Measurements from ENCODE around the gene NFKB1.

Gene NFKB1

DNA sequence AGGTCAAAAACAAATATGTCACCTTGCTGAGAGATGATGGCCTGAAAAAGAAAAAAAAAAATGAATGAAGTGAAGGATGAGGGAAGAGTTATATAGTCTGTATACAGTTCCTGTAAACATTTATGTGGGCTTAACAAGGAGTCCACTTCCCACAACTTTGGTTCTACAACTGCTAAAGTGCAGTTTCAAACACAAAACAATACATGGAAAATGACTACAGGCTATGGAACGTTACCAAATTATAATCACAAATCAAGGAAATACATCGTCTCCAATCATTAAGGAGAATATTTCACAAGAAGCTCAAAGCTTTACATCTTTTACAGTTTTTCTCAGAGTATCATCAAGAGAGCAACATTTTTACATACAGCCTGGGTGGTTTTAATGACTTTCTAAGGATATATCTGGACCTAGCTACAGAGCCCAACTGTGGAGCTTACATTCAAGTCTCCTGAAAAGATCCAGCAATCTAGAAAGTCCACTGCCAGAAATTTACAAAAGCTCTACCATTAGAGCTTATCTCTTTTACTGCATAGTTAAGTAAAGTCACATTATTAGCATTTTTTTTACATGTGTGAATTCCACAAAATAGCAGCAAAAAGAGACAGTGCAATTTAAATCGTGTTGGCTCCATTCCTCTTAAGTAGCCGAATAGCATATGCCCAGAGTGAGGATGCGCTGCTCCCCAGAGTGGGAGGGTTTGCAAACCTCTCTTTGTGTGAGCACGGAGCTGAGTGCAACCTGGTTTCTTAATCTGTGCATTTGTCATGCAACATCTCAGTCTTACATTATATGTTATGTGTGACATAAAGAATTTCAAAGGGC lies 131.3 kb downstream of the NFKB1 start:
- DNase-seq, result no peak

DNA sequence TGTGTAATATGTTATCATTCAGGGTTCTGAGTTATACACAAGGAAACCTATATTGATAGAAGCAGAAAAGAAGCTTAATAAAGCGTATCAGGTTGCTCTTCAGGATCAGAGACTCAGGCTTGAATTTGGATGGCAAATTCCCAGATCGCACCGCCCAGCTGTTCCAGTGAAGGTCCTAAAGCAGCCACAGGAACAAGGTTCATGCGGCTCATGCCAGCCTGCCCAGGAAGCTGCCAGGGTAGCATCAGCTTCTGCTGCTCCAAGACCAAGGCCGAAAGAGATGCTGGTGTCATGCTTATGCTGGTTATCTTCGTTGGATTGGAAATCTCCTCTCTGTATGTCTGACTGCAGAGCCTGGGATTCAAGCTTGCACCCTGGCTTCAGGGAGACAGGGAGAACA lies 131.9 kb downstream of the NFKB1 start:
- DNase-seq, result no peak

DNA sequence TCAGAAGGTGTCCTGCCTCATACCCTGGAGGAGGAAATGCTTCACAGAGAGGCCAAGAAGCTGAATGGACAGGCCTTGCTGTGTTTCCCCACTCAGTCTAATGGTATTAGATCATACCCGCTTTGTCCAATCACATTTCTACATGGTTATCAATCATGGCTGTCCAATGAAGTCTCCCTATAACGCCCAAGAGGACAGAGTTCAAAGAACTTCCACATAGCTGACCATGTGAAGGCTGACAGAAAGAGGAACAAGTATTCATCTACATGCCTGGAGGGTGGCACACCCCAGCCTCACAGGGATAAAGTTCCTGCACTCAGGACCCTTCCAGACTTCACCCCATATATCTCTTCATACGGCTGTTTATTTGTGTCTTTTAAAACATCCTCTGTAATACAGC lies 136.2 kb downstream of the NFKB1 start:
- no peak for DNase-seq

DNA sequence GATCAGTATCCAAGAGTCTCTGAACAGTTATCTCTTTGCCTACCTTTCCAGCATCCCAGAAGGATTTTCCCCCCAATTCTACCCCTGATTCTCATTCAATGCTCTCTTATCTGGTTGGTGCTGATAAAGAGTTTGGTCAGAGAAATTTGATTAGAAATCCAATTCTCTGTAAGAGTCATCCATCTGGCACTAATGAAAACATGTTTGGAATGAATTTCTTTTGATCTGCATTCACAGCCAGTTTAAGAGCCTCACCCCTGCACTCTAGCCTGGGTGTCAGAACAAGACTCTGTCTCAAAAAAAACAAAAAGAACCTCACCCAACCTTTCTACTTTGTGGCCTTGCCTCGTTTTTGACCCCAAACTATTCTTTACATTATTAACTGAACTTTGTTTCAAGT lies 137.5 kb downstream of the NFKB1 start:
- no peak for DNase-seq

DNA sequence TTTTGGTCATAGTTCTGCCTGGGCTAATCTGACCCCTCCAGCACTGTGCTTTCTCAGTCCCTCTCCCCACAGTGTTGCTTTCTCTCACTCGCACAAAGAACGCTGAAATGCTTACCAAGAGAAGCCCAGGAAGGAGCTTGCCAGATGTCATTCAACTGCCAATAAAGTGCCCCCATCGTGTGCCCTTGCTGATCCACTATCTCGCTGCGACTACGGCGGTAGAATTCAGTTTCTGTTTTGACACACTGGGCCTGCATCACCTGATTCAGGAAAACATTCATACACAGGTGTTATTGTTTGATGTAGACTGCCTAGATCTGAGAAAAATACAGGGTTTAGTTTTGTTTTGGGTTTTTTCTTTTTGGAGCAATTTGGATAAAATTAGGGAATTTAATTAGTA lies 138.4 kb downstream of the NFKB1 start:
- DNase-seq, result no peak

DNA sequence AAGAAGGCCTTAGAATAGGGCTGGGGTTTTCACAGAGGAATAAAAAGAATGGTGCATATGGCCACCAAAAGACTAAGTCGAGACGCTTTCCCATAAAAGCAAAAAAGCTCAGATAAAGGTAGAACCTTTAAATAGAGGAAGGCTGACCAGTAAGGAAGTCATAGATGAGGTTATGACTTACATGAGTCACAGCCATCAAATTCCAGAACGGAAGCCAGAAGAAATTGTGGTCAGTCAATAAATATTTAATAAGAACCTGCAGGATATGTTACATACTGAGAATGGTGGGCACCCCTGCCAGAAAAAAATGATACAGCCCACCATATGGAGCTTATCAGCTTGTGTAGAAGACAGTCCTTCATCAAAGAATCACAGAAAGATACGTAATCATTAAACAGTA lies 139.5 kb downstream of the NFKB1 start:
- DNase-seq, result no peak

DNA sequence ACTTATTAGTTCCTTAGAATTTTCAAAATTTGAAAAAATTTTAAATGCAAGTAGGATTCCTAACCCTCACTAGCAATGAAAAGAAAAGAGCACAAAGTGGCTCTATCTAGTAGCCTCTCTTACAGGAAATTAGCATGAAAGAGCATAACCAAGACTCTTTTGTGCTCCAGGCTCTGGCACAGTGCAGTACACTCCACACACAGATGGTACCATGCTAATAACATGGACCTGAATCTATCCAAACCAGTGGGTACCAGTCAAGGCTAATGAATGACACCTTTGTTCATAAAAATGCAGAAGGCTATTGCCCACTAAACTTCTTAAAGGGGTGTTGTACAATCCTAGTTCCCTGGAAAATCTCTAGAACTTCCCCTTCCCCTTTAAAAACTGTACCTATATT lies 140.6 kb downstream of the NFKB1 start:
- DNase-seq, result no peak

DNA sequence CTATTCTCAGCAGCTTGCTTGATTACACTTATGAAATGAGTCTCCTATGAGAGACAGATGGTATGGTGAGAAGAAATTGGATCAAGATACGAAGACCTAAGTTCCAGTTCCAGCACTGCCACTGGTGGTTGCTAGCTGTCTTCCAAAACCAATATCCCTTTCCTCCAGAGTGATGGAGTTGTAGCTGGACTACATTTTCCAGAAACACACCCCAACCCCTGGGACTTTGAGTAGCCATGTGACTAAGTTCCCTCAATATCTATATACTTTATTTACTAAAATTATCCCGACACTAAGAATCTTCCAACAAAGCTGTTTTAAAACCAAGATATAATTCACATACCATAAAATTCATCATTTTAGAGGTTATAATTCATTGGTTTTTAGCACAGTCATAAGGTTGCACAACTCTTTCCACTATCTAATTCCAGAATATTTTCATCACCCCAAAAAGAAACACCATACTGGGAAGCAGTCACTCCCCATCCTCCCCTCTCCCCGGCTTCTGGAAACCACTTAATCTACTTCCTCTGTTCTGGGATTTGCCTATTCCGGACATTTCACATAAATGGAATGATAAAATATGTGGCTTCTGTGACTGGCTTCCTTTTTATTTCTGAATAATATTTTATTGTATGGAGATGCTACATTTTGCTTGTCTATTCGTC lies 141.6 kb downstream of the NFKB1 start:
- no peak for DNase-seq

DNA sequence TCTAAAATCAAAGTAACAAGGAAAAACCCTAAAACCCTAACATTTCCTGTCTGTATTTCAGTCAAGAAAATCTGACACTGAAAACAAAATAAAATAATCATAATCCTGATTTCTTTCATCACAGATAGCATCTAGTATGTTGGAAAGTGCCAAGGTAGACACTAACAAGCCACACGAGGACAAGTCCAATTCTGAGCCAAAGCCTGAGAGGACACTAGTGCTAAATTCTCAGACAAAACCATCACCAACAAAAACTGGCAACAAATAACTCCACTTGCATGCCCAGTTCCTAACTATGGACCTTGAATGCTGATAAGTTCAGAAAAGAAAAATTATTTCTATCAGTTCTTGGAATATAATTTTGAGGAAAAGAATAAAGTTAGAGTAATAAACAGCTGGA lies 146.0 kb downstream of the NFKB1 start:
- no peak for DNase-seq

DNA sequence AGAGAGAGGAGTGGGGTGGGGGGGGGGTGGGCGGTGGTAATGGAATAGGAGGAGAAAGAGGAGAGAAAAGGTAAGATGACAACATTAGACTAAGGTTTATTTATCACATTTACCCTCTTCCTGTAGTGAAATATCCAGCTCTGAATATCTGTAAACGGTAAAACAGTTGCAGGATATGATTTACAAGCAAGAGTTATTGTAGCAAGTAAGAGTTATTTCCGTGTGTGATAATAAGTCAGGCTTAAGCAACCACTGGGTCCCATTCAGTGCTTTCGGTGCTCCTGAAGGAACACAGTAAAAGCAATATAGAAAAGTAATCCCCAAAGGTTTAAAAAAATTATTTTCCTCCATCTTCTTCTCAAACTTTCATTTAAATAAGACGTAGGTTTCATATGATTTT lies 156.0 kb downstream of the NFKB1 start:
- DNase-seq, result no peak

DNA sequence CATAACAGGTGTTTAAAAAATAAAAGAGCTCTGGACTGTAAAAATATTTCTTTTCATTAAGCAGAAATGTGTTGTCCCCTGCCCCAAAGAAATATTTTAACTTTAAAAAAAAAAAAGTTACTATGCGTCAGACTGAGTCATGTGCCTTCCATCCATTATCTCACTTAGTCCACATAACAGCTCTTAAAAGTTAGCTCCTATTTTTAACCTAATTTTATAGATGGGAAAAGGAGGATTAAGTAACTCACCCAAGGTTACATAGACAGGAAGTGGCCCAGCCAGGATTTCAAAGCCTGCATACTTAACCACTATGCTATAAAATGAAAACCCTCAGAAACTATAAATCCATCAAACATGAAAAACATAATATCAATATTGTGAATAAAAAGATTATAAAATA lies 161.9 kb downstream of the NFKB1 start:
- DNase-seq, result no peak

DNA sequence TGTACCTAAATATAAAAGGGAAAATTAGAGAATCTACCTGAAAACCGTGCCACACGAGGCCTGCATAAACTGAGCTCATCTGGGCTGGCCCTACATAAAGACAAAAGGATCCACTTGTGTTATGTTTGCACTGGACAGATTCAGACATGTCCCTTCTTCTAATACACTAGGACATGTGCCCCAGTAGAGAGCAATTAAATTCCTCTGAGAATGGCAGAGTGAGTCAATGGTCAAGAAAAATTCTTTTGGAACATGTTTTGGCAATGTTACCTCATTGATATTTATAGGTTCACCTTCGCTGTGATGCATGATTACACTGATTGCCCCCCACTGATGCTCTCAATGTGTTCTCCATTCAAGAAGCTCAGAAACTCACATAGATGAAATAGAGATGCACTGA lies 164.4 kb downstream of the NFKB1 start:
- DNase-seq, result no peak

Data from NCI-H2029 (cell line).